Measurements from ENCODE around the gene PPP2R3B. TPM values are rescaled to one million over a fixed set of nuclear protein-coding genes. Genes with fewer than 3 reads are reported as not detected.
"Not testable (repeated sequence)": the region's sequence is repeated elsewhere in the genome, so short reads cannot be mapped to it uniquely, and the experiment has no call there.

The PPP2R3B gene
- total RNA-seq, 2 donors from 2014 or later: 23.9 to 37.8 TPM

DNA sequence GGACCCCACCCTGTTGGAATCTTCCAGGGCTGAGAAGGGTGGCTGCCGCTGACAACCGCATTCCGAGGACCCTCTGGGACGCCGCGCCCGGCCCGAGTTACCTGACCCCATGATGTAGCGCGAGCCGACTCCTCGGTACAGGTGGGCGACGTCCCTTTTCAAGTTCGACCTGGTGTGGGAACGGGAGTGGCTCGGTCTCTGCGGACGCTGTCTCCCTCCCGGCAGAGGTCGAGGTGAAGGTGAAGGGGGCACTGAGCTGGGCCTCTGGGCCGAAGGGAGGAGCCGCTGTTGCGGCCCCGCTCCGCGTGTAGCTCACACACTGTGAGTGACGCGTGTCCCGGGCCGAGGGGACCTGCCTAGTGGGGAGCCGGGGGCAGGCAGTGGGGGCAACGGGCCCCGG lies 72.7 kb downstream of the PPP2R3B start:
- no peaks in the 10 kb centered on the region for H3K9me3 Mint-ChIP-seq
- DNase-seq (ENCODE audit: low spot score in 2 of 2) (peak in 1 of 2 donors; percentile 54), ATAC-seq (no peak)
- H3K36me3 Mint-ChIP-seq: peaks cover 0 to 13% of the 10 kb centered on the region in 2 donors
- no peak overlapping the region for H3K27ac Mint-ChIP-seq

DNA sequence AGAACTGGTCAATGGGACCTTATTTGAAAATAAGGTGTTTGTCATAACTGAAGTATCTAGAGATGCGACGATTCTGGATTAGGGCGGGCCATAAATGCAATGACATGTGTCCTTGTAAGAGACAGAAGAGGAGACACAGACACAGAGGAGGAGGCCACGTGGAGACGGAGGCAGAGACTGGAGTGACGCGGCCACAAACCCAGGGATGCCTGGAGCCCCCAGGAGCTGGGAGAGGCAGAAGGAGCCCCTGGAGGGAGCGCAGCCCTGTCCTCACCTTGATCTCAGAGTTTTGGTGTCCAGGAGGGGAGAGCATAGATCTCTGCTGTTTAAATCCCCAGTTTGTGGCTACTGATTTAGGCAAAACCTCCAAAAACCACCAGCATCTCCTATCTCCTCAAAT lies 73.2 kb downstream of the PPP2R3B start:
- Mint-ChIP-seq H3K9me3 (no peaks in the 10 kb centered on the region), H3K36me3 (peaks cover 0 to 13% of the 10 kb centered on the region in 2 donors), H3K27ac (peak overlapping the region in 1 of 2 donors; percentile 88)
- ATAC-seq: no peak
- no peak for DNase-seq (ENCODE audit: low spot score in 2 of 2)

DNA sequence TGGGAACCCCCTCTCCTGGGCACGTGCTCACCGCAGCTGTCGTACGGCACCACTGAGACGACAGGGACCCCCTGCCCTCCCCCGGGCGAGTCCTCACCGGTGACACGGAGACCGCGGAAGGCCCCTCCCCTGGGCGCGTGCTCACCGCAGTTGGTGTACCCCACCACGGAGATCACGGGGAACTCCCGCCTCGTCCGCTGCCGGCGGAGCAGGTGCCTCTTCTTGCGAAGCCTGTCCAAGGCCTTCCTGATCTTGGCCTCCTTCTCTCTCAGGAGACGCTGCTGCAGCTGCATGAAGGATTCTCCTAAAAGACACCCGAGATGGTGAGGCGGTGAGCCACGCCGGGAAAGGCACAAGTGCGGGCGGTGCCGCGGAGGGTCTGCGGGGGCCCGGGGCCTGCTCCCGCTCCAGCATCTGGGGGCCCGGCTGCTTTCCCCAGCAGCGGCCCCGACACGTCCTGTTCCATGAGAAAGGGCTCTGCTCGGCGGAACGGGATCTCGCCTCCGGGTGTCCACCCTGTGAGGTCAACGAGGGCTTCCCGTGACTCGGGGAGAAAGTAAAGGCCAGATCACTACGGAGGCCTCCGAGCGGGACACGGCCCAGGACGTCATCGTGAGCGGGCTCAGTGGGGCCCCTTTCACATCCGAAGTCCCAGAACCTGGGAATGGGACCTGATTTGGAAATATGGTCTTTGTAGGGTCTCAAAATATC lies 73.9 kb downstream of the PPP2R3B start:
- Mint-ChIP-seq H3K27ac (peak overlapping the region; percentile 81 to 88), H3K9me3 (no peaks in the 10 kb centered on the region), H3K36me3 (peaks cover 0 to 13% of the 10 kb centered on the region in 2 donors)
- DNase-seq (ENCODE audit: low spot score in 2 of 2) (no peak), ATAC-seq (no peak)

DNA sequence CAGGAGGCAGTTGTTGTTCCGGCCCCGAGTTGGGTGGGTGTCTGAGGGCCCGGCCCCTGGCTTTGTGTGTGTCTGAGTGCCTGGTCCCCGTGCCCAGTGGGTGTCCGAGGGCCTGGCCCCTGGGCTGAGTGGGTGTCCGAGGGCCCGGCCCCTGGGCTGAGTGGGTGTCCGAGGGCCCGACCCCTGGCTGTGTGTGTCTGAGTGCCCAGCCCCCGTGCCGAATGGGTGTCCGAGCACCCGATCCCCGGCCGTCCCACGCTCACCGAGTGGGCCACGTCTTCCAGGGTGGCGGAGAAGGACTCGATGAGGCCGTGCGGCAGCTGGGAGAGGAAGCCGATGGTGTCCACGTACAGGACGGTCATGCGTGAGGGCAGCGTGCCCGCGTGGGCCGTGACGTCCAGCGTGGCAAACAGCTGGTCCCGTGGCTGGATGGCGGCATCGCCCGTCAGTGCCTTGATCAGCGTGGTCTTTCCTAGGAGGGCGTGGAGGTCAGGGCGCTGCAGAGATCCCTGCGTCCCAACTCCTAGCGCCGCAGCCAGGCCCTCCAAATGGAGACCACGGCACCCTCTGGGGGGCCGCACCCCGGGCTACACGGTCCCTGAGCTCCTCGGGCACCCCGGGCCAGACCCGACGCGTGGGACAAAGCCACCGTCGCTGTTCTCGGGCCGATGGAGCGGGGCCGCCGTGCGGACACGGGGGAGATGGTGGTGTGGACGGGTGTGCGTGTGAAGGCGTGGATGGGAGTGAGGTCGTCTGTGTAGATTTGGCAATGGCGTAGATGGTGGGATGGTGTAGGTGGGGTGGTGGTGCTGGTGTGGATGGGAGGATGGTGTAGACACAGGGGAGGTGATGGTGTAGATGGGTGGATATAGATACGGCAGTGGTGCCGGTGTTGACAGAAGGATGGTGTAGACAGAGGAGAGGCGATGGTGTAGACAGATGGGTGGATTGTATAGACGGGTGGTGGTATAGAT lies 75.3 kb downstream of the PPP2R3B start:
- Mint-ChIP-seq H3K27ac (peak overlapping the region in 1 of 2 donors; percentile 81), H3K9me3 (no peaks in the 10 kb centered on the region), H3K36me3 (peaks cover 5 to 13% of the 10 kb centered on the region in 2 donors)
- DNase-seq (ENCODE audit: low spot score in 2 of 2) (peak in 1 of 2 donors; percentile 53), ATAC-seq (peak; percentile 11 to 33)

DNA sequence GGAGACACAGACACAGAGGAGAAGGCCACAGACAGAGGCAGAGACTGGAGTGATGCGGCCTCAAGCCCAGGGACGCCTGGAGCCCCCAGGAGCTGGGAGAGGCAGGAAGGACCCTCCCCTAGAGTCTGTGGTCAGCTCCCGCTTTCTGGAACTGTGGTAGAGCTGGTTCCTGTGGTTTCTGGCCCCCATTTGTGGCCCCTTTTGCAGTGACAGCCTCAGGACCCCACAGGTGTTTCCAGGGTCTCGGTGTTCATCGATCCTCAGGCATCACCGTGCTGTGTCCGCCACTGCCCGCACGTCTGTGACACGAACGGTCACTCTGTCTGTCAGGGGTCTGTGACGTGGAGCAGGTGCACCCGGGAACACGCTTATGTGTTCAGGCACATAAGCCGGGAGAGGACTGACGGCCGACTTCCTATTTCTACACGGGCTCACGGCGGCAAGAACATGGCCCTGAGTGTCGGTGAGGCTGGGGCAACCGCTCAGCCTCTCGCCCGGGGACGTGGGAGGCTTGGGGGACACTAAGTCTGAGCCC lies 76.0 kb downstream of the PPP2R3B start:
- DNase-seq (ENCODE audit: low spot score in 2 of 2) (no peak), ATAC-seq (no peak)
- H3K36me3 Mint-ChIP-seq: peaks cover 5 to 18% of the 10 kb centered on the region in 2 donors
- no peak overlapping the region for H3K27ac Mint-ChIP-seq
- H3K9me3 Mint-ChIP-seq: no peaks in the 10 kb centered on the region

DNA sequence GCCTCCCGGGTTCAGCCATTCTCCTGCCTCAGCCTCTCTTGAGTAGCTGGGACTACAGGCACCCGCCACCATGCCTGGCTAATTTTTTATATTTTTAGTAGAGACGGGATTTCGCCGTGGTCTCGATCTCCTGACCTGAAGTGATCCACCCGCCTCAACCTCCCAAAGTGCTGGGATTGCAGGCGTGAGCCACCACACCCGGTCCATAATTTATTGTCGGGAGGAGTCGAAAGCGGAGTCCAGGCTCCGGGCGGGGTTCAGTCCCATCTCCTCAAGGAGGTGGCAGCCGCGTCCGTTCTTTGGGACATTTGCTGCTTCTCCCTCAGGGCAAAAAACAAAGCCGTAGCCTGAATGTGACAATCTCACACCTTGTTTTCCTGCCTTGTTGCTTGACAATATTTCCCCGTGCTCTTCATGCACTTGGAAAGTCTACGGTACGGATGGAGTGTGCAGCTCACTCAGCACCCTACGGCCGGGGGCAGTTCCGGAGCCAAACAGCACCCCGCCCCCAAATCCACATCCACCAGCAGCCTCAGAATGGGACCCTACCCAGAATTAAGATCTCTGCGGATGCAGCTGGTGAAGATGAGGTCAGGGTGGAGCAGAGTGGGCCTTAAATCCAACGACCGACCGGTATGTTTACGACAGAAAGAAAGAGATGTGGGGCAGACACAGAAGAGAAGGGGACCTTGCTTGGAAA lies 77.7 kb downstream of the PPP2R3B start:
- H3K36me3 Mint-ChIP-seq: peaks cover 12 to 25% of the 10 kb centered on the region in 2 donors
- peak overlapping the region in 1 of 2 donors; percentile 85 for H3K27ac Mint-ChIP-seq
- H3K9me3 Mint-ChIP-seq: no peaks in the 10 kb centered on the region
- DNase-seq (ENCODE audit: low spot score in 2 of 2) (peak in 1 of 2 donors; percentile 49), ATAC-seq (no peak)

DNA sequence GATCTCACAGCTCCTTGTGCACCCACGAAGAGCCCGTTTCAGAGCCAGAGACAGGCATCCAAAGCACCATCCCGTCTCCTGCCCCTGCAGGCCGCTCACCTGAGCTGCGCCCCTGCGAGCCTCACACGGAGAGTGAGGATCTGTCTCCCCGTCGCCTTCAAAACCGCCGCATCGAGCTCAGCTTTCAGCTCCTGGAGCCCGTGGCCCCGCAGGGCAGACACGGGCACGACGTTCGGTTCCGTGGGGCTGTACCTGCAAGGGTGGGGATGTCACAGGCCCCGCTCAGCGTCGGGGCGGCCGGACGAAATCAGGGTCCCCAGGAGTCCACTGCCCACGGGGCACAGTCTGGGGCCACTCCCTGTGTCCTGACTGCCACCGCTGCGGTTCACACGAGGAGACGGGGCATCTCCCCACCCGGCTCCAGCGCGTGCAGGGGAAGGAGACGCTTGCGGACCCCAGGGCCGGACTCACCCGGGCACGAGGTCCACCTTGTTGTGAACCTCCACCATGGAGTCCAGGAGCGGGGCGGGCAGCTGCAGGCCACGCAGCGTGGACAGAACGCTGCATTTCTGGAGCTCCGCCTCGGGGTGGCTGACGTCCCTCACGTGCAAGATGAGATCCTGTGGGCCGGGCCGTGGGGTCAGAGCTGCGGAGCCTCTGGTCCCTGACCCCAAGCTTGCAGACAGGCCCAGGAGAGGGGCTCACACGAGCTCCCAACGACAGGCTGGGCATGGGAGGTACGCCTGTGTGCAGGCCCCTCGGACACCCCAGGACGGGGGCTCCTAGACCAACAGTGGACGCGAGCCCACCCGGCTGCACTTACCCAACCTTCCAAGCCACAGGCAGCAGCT lies 79.2 kb downstream of the PPP2R3B start:
- H3K9me3 Mint-ChIP-seq: no peaks in the 10 kb centered on the region
- H3K36me3 Mint-ChIP-seq: peaks cover 19 to 25% of the 10 kb centered on the region in 2 donors
- DNase-seq (ENCODE audit: low spot score in 2 of 2): peak in 1 of 2 donors; percentile 51

DNA sequence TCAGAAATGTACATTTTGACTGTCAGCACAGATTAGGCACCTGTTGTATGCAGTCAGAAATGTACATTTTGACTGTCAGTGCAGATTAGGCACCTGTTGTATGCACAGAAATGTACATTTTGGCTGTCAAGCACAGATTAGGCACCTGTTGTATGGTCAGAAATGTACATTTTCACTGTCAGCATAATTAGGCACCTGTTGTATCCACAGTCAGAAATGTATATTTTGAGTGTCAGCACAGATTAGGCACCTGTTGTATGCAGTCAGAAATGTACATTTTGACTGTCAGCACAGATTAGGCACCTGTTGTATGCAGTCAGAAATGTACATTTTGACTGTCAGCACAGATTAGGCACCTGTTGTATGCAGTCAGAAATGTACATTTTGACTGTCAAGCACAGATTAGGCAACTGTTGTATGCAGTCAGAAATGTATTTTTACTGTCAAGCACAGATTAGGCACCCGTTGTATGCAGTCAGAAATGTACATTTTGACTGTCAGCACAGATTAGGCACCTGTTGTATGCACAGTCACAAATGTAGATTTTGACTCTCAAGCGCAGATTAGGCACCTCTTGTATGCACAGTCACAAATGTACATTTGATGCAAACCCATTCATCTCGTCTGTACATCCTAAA lies 80.0 kb downstream of the PPP2R3B start:
- peaks cover 20 to 25% of the 10 kb centered on the region in 2 donors for H3K36me3 Mint-ChIP-seq
- H3K27ac Mint-ChIP-seq; DNase-seq (ENCODE audit: low spot score in 2 of 2); ATAC-seq; H3K9me3 Mint-ChIP-seq: not testable (repeated sequence)

More for the DNA sequence above, 79.2 kb downstream of the PPP2R3B start:
- no peak for ATAC-seq
- H3K27ac Mint-ChIP-seq: no peak overlapping the region

DNA sequence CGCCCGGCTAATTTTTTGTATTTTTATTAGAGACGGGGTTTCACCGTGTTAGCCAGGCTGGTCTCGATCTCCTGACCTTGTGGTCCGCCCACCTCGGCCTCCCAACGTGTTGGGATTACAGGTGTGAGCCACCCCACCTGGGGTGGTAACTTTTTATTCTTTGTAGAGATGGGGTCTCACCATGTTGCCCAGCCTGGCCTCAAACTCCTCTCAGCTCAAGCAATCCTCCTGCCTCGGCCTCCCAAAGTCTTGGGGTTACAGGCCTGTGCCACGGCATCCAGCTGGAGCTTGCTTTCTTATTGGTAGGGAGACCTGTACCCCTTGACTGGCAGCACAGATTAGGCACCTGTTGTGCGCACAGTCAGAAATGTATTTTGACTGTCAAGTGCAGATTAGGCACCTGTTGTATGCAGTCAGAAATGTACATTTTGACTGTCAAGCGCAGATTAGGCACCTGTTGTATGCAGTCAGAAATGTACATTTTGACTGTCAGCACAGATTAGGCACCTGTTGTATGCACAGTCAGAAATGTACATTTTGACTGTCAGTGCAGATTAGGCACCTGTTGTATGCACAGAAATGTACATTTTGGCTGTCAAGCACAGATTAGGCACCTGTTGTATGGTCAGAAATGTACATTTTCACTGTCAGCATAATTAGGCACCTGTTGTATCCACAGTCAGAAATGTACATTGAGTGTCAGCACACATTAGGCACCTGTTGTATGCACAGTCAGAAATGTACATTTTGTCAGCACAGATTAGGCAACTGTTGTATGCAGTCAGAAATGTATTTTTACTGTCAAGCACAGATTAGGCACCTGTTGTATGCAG lies 80.7 kb downstream of the PPP2R3B start:
- H3K36me3 Mint-ChIP-seq: peaks cover 18 to 30% of the 10 kb centered on the region in 2 donors
- H3K27ac Mint-ChIP-seq: peak overlapping the region in 1 of 2 donors; percentile 36
- not testable (repeated sequence) for H3K9me3 Mint-ChIP-seq, ATAC-seq
- DNase-seq (ENCODE audit: low spot score in 2 of 2): peak in 1 of 2 donors; percentile 47

DNA sequence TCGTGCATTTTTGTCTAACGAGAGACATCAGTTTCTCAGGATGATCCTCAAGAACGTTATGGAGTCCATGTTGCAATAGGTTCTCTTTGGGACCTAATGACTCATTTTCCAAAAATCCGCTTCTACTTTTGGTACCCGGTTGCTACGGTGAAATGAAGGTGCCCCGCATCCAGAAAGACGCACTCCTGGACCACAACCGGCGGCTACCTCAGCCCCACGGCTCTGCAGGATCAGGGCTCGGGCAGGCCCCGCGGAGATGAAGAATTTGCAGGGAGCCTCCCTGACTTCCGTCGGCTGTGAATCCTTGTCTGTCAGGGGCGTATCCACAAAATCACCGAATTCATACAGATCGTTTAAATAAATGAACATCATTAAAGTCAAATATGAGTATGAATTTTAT lies 83.7 kb downstream of the PPP2R3B start:
- no peaks in the 10 kb centered on the region for H3K9me3 Mint-ChIP-seq
- peaks cover 18 to 33% of the 10 kb centered on the region in 2 donors for H3K36me3 Mint-ChIP-seq

DNA sequence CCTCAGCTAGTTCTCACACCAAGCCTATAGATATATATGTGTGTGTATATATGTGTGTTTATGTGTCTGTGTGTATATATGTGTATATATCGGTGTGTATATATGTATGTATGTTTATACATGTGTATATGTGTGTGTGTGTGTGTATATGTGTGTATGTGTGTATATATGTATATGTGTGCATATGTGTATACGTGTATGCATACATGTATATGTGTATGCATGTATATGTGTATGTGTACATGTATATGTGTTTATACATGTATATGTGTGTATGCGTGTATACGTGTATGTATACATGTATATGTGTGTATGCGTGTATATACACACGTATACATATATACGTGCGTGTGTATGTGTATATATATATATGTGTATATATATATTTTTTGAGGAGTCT lies 86.4 kb downstream of the PPP2R3B start:
- no peak for ATAC-seq
- Mint-ChIP-seq H3K27ac (no peak overlapping the region), H3K36me3 (peaks cover 13 to 32% of the 10 kb centered on the region in 2 donors), H3K9me3 (no peaks in the 10 kb centered on the region)
- no peak for DNase-seq (ENCODE audit: low spot score in 2 of 2)

More for the DNA sequence above, 83.7 kb downstream of the PPP2R3B start:
- H3K27ac Mint-ChIP-seq: no peak overlapping the region
- DNase-seq (ENCODE audit: low spot score in 2 of 2) (no peak), ATAC-seq (no peak)

DNA sequence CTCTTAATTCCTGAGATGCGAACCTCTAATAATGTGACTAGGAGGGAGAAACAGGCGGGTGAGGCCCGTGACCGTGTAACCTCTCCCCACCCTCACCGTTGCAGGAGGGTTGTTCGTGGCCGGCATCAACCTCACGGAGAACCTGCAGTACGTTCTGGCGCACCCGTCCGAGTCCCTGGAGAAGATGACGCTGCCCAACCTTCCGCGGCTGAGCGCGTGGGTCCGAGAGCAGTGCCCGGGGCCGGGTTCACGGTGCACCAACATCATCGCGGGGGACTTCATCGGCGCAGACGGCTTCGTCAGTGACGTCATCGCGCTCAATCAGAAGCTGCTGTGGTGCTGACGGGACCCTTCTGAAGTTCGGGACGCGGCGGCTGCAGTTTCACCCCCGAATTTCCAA lies 87.7 kb downstream of the PPP2R3B start:
- no peaks in the 10 kb centered on the region for H3K9me3 Mint-ChIP-seq
- no peak for ATAC-seq
- H3K36me3 Mint-ChIP-seq: peaks cover 7 to 25% of the 10 kb centered on the region in 2 donors
- H3K27ac Mint-ChIP-seq: no peak overlapping the region
- no peak for DNase-seq (ENCODE audit: low spot score in 2 of 2)

DNA sequence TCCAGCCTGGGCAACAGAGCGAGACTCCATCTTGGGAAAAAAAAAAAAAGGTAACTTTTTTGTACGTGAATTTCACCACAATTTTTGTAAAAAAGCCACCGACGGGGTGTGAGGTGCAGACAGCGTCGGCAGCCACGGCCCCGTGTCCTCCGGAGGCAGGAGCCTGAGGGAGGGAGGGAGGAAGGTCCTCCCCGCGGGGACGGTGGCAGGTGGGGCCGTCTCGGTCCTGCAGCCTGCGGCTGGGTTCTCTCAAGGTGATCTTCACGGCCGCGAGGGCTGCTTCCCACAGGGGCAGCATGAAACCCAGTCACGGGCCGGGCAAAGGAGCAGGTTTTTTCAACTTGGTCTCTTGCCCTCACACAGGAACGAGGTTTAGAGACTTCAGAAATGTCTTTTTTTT lies 91.6 kb downstream of the PPP2R3B start:
- ATAC-seq (no peak), DNase-seq (ENCODE audit: low spot score in 2 of 2) (peak in 1 of 2 donors; percentile 1)
- H3K27ac Mint-ChIP-seq: no peak overlapping the region
- H3K9me3 Mint-ChIP-seq: no peaks in the 10 kb centered on the region
- peaks cover 9 to 17% of the 10 kb centered on the region in 2 donors for H3K36me3 Mint-ChIP-seq
